Endothelial cell of umbilical vein (primary cell): Measurements from ENCODE around the gene TAF4B. TPM values are rescaled to one million over a fixed set of nuclear protein-coding genes. Genes with fewer than 3 reads are reported as not detected.

ENCODE experiments used
- BruUV-seq: library from RNA; stranded (reverse); fragments of 400-500 nt; replicated peaks from 2 replicates; lab custom pipeline; 2021; lab: Mats Ljungman, UMichigan
- CTCF ChIA-PET: fragments of 300-600, 350-600 bp; sonication (Branson Sonifier 250); formaldehyde crosslinking; loops from one replicate; lab custom pipeline; 2021; ENCODE audit warnings: antibody characterized with exemption, inconsistent platforms; lab: Charles Lee
- POLR2A ChIA-PET: fragments of 300-600, 350-600 bp; sonication (Branson Sonifier 250); formaldehyde crosslinking; loops from one replicate; lab custom pipeline; 2021; ENCODE audit warnings: antibody characterized with exemption, inconsistent platforms; lab: Charles Lee
- DNase-seq: peaks from one replicate; pipeline ENCODE4 v3.0.0-alpha.2; 2011; ENCODE audit warnings: low read depth, low spot score
- FAIRE-seq: peaks from 2 replicates; lab custom pipeline; 2011; peaks lifted over from hg19 to GRCh38; lab: Jason Lieb, UNC
- H2AFZ ChIP-seq: 2 replicates; pipeline ENCODE4 v1.6.0; 2012; ENCODE audit warnings: low read depth, low read length, control low read depth, inconsistent platforms
- H3K27ac ChIP-seq: 2 replicates; pipeline ENCODE4 v1.5.1; 2011; ENCODE audit warnings: low read depth, mild to moderate bottlenecking, control low read depth, low read length, moderate library complexity; ENCODE audit not compliant: insufficient read depth
- H3K27me3 ChIP-seq, 2 experiments: 2 replicates each; pipeline versions ENCODE4 v1.6.0 to v1.6.1; 2011; ENCODE audit warnings: low read length in 2 of 2, mixed read lengths in 1 of 2; ENCODE audit not compliant: control insufficient read depth in 2 of 2, insufficient read depth in 2 of 2
- H3K36me3 ChIP-seq, 2 experiments: 2 replicates in 1 of 2; 3 replicates in 1 of 2; pipeline ENCODE4 v1.5.1; 2011; ENCODE audit warnings: low read length in 2 of 2, mild to moderate bottlenecking in 1 of 2, moderate library complexity in 1 of 2; ENCODE audit not compliant: control insufficient read depth in 2 of 2, insufficient read depth in 2 of 2; ENCODE audit errors: extremely low read depth in 1 of 2
- H3K4me1 ChIP-seq: 3 replicates; pipeline ENCODE4 v1.5.1; 2011; ENCODE audit warnings: mild to moderate bottlenecking, low read length; ENCODE audit not compliant: control insufficient read depth, insufficient read depth; ENCODE audit errors: extremely low read depth
- H3K4me2 ChIP-seq: 2 replicates; pipeline ENCODE4 v1.6.1; 2011; ENCODE audit warnings: low read length, control low read depth, mixed read lengths; ENCODE audit not compliant: insufficient read depth
- H3K4me3 ChIP-seq, 3 experiments: fragments of 200-600 bp in 1 of 3; sonication (generic), shearing (Covaris generic) in 1 of 3; replicated peaks in 1 of 3; 2 replicates each; pipeline ENCODE4 v1.5.1; 2011 to 2016; ENCODE audit warnings: control low read depth in 3 of 3, low read length in 3 of 3, mild to moderate bottlenecking in 2 of 3, inconsistent platforms in 1 of 3, low read depth in 1 of 3, moderate library complexity in 1 of 3; ENCODE audit not compliant: insufficient read depth in 1 of 3
- H3K79me2 ChIP-seq: 2 replicates; pipeline ENCODE4 v1.6.0; 2012; ENCODE audit warnings: low read length, inconsistent platforms; ENCODE audit not compliant: control insufficient read depth, insufficient read depth
- H3K9ac ChIP-seq: replicated peaks from 2 replicates; pipeline ENCODE3; 2011; ENCODE audit warnings: low read length, control low read depth; ENCODE audit not compliant: insufficient read depth; ENCODE audit errors: extremely low read depth
- H3K9me1 ChIP-seq: replicated peaks from 3 replicates; pipeline ENCODE4 v1.6.0; 2011; ENCODE audit warnings: mild to moderate bottlenecking, low read length; ENCODE audit not compliant: control insufficient read depth, insufficient read depth; ENCODE audit errors: extremely low read depth
- H3K9me3 ChIP-seq: replicated peaks from 2 replicates; pipeline ENCODE4 v1.5.1; 2012; ENCODE audit warnings: low read length, inconsistent platforms; ENCODE audit not compliant: control insufficient read depth, insufficient read depth
- H4K20me1 ChIP-seq: replicated peaks from 2 replicates; pipeline ENCODE3; 2011; ENCODE audit warnings: mild to moderate bottlenecking, low read length; ENCODE audit not compliant: control insufficient read depth, insufficient read depth; ENCODE audit errors: extremely low read depth
- EZH2 ChIP-seq: IDR thresholded peaks from 2 replicates; pipeline ENCODE4 v1.6.1; 2012; ENCODE audit warnings: borderline replicate concordance, low read depth, mild to moderate bottlenecking, moderate library complexity, low read length, inconsistent platforms; ENCODE audit not compliant: severe bottlenecking
- FOS ChIP-seq: IDR thresholded peaks from 2 replicates; pipeline ENCODE4 v1.6.1; 2011; ENCODE audit warnings: mild to moderate bottlenecking, low read length, moderate library complexity, borderline replicate concordance; ENCODE audit not compliant: insufficient read depth
- GATA2 ChIP-seq: IDR thresholded peaks from 2 replicates; pipeline ENCODE4 v1.7.0; 2011; ENCODE audit warnings: low read depth, mild to moderate bottlenecking, moderate library complexity, mixed read lengths, low read length; ENCODE audit not compliant: insufficient read length, insufficient read depth
- JUN ChIP-seq: IDR thresholded peaks from 2 replicates; pipeline ENCODE4 v1.6.1; 2011; ENCODE audit warnings: borderline replicate concordance, low read depth; ENCODE audit not compliant: insufficient read length, insufficient read depth
- MAX ChIP-seq: IDR thresholded peaks from 2 replicates; pipeline ENCODE4 v1.6.1; 2011; ENCODE audit not compliant: insufficient read depth, insufficient read length
- POLR2A ChIP-seq: IDR thresholded peaks from 2 replicates; pipeline ENCODE4 v1.6.1; 2012; ENCODE audit warnings: low read depth, mild to moderate bottlenecking, control low read depth, low read length
- POLR2AphosphoS5 ChIP-seq: IDR thresholded peaks from 2 replicates; pipeline ENCODE4 v1.6.1; 2012; ENCODE audit warnings: low read depth, mild to moderate bottlenecking, control low read depth, low read length, moderate library complexity; ENCODE audit not compliant: insufficient read depth
- dilution Hi-C: fragments of 300-500 bp; cut with MboI; formaldehyde crosslinking; loops from one replicate; pipeline ENCODE4 v1.15.0; 2019; ENCODE audit warnings: low sequenced_read_pairs; ENCODE audit not compliant: extremely low pct_ligation_motif_present
- intact Hi-C: fragments of 100-400 bp; cut with micrococcal nuclease; formaldehyde crosslinking; loops from one replicate; pipeline ENCODE4 v1.10.0; 2022
- polyA plus RNA-seq, 4 experiments: library from polyadenylated mRNA; depleted of rRNA in 3 of 4; stranded (reverse) in 3 of 4; unstranded in 1 of 4; fragments of >200 nt; gene quantifications; 2 replicates each; pipeline versions ENCODE4 v1.2.1 to v1.2.3, GENCODE V29; 2011 to 2012; ENCODE audit warnings: missing spikeins in 1 of 4
- total RNA-seq: library from RNA; stranded (reverse); gene quantifications from 2 replicates; pipeline ENCODE4 v1.2.3, GENCODE V29; 2021

Gene TAF4B
- total and polyA plus RNA-seq, 2 donors (not counting 3 experiments of a cell fraction or from before 2014, with no cell fraction given), result 0.47 to 2.0 TPM

GRCh38 chr18:26293982-26294381, 67.7 kb downstream of the TAF4B start:
- ChIA-PET POLR2A (no interaction called here), CTCF (no interaction called here)
- Histone ChIP-seq H3K4me1 (no peaks in the 10 kb centered on the region), H3K79me2 (no peaks in the 10 kb centered on the region), H3K4me3 (no peak overlapping the region), H3K27me3 (no peaks in the 10 kb centered on the region), H4K20me1 (no peaks in the 10 kb centered on the region), H2AFZ (no peak overlapping the region), H3K27ac (no peak overlapping the region), H3K9me3 (no peaks in the 10 kb centered on the region), H3K9me1 (no peaks in the 10 kb centered on the region), H3K4me2 (no peak overlapping the region), H3K36me3 (no peaks in the 10 kb centered on the region), H3K9ac (no peak overlapping the region)
- FAIRE-seq (no peak), DNase-seq (no peak)
- dilution Hi-C loops, result no loop called here
- no peak for TF ChIP-seq GATA2
- TF ChIP-seq FOS, result no peak
- no peak for TF ChIP-seq EZH2
- TF ChIP-seq MAX, result no peak
- no peak for TF ChIP-seq POLR2AphosphoS5
- no peak for TF ChIP-seq POLR2A
- TF ChIP-seq JUN, result no peak
- BruUV-seq, result no TSS peak
- intact Hi-C loops, result no loop called here

GRCh38 chr18:26298107-26298506, 71.9 kb downstream of the TAF4B start:
- H3K4me2 ChIP-seq, result no peak overlapping the region
- TF ChIP-seq POLR2A, result no peak
- no peak for TF ChIP-seq EZH2
- TF ChIP-seq GATA2, result no peak
- no peaks in the 10 kb centered on the region for H3K4me1 ChIP-seq
- H3K4me3 ChIP-seq, result no peak overlapping the region
- no peaks in the 10 kb centered on the region for H3K27me3 ChIP-seq
- no peak overlapping the region for H2AFZ ChIP-seq
- no peaks in the 10 kb centered on the region for H3K9me3 ChIP-seq
- no peaks in the 10 kb centered on the region for H4K20me1 ChIP-seq
- BruUV-seq, result no TSS peak
- H3K9me1 ChIP-seq, result no peaks in the 10 kb centered on the region
- FAIRE-seq (no peak), DNase-seq (no peak)
- POLR2A ChIA-PET, result no interaction called here
- H3K9ac ChIP-seq, result no peak overlapping the region
- no peaks in the 10 kb centered on the region for H3K79me2 ChIP-seq
- dilution Hi-C loops (no loop called here), intact Hi-C loops (no loop called here)
- H3K27ac ChIP-seq, result no peak overlapping the region
- CTCF ChIA-PET, result interaction anchor here (1.5 kb wide), 1 partner anchor 9 kb away, joined by 4 read pairs; no protein-coding TSS in a partner anchor
- H3K36me3 ChIP-seq, result no peaks in the 10 kb centered on the region
